WERI-Rb-1 (cell line): ENCODE data around the gene SHB.
A peak's percentile ranks its signal among the peaks of the same experiment; 100 is the strongest.

Experiments
- DNase-seq: peaks from one replicate; pipeline ENCODE4 v3.0.0-alpha.2; 2020
- H3K27ac ChIP-seq: fragments of 250-450 bp; sonication (Bioruptor Pico); 2 replicates; pipeline ENCODE4 v1.5.1; 2020; ENCODE audit warnings: mild to moderate bottlenecking, moderate library complexity
- H3K27me3 ChIP-seq: fragments of 250-450 bp; sonication (Bioruptor Pico); 2 replicates; pipeline ENCODE4 v1.5.1; 2021; ENCODE audit warnings: mild to moderate bottlenecking, low read depth, moderate library complexity; ENCODE audit not compliant: insufficient read depth, severe bottlenecking
- H3K36me3 ChIP-seq: fragments of 250-450 bp; sonication (Bioruptor Pico); 2 replicates; pipeline ENCODE4 v1.5.1; 2020; ENCODE audit warnings: mild to moderate bottlenecking, moderate library complexity
- H3K4me3 ChIP-seq: 2 replicates; pipeline ENCODE4 v1.5.1; 2011; ENCODE audit warnings: low read depth, mild to moderate bottlenecking, control low read depth, low read length
- H3K9me3 ChIP-seq: fragments of 250-450 bp; sonication (Bioruptor Pico); 2 replicates; pipeline ENCODE4 v1.5.1; 2021; ENCODE audit warnings: mild to moderate bottlenecking, moderate library complexity; ENCODE audit not compliant: severe bottlenecking
- TF ChIP-seq, protein P1 (sequence below): IDR thresholded peaks from 2 replicates; pipeline ENCODE4 v1.5.1; 2011; ENCODE audit warnings: low read depth, mild to moderate bottlenecking, control low read depth, inconsistent platforms, low read length

SHB gene

DNA sequence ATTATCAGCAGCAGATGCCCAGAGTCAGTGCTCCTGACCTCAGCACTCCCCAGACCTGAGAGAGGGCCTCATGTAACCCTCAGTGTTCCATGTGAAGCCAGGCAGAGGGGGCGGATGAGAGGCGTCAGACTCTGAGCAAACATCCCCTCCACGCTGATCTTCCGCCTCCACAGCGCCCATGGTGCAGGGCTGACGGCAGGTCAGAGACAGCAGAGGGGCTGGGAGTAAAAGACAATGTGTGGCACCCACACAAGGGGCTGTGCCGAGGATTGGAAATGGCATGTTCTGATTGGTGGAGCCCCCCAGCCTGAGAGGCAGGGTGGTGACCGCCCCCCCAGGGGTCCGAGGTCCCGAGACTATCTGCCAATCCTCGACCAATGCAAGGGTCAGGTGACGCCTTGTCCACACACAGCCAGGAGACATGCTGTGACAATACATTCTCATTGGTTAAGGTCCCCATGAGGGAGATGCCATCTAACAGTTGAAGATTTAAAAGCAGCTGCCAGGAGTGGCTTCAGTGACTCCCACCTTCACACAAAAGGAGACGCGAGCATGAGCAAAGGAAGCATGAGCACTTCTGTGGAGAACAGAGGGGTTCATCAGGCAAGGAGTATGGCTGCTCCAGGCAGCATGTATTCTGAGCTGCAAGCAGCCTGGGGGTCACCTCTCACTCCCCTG lies 145.8 kb downstream of the SHB start:
- Histone ChIP-seq H3K4me3 (no peak overlapping the region), H3K9me3 (no peaks in the 10 kb centered on the region), H3K27me3 (no peaks in the 10 kb centered on the region), H3K27ac (no peak overlapping the region), H3K36me3 (peaks cover 45% of the 10 kb centered on the region)
- peak; percentile 56 for DNase-seq
- TF ChIP-seq, protein P1, sequence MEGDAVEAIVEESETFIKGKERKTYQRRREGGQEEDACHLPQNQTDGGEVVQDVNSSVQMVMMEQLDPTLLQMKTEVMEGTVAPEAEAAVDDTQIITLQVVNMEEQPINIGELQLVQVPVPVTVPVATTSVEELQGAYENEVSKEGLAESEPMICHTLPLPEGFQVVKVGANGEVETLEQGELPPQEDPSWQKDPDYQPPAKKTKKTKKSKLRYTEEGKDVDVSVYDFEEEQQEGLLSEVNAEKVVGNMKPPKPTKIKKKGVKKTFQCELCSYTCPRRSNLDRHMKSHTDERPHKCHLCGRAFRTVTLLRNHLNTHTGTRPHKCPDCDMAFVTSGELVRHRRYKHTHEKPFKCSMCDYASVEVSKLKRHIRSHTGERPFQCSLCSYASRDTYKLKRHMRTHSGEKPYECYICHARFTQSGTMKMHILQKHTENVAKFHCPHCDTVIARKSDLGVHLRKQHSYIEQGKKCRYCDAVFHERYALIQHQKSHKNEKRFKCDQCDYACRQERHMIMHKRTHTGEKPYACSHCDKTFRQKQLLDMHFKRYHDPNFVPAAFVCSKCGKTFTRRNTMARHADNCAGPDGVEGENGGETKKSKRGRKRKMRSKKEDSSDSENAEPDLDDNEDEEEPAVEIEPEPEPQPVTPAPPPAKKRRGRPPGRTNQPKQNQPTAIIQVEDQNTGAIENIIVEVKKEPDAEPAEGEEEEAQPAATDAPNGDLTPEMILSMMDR: no peak

DNA sequence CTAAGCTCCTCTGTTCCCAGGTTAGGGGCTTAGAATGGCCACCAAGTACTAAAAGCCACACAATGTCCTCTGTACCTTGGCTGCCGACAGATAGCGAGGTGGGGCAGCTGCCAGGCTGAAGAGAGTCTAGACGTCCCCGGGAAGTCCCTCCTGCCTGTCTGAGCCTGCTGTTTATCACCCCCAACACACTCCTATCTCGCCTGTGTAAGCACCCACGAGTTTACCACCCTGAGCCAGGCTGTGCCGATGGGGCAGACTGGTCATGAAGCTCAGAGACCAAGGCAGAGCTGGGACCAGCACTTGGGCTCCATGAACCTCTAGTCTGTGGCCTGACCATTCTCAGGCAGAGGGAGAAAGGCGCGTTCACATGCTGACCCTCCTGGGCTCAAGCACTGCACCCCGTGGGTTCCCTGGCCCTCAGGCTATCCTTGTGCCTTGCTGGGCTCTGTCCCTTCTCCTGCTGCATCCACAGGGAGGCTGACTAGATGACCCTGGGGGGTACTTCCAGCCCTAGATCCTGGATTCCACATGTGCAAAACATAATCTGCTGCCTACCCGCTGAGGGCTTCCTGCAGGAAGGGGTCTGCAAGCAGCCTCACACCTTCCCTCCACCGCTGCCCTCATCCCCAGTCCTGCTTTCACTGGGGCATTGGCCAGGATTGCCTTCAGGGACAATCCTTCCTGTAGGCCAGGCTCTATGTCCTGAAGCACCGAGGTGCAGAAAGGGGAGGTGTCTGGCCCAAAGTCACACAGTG lies 146.5 kb downstream of the SHB start:
- TF ChIP-seq, protein P1: no peak

DNA sequence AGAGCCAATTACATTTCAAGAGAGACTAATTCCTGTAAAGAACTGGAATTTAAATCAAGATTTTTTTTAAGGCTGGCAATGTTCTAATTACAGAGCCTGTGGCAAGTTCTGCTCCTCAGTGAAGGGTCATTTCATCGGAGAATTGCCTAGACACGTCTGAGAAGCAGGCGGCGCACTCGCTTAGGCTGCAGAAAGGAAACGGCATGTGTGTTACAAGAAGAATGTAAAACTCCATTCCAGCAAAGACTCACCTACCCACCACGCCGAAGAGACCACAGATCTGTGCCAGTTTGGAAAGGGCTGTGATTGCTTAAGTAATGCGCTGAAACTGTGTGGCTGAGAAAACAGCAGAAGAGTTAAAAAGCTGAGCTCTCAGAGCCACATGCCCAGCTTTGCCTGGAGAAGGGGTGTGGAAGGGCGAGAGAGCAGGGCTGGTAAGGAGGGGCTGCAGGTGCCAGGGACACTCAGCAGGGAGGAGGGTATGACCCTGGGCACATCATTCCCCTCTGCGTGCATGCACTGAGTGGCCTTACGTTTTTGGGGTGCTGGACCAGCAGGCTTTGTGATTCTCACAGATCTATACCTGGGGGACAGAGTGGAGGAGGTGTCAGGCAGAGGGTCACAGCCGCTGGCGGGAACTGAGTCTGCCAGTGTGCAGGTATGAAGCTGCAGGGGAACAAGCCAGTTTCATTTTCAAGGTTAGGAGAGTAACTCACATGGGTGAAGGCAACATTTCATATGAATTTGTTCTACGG lies 147.3 kb downstream of the SHB start:
- no peak for DNase-seq
- Histone ChIP-seq H3K27ac (no peak overlapping the region), H3K9me3 (no peaks in the 10 kb centered on the region), H3K27me3 (no peaks in the 10 kb centered on the region), H3K36me3 (peaks cover 50% of the 10 kb centered on the region), H3K4me3 (no peak overlapping the region)
- TF ChIP-seq, protein P1: no peak

More for the DNA sequence above, 146.5 kb downstream of the SHB start:
- DNase-seq: no peak
- H3K9me3 ChIP-seq: no peaks in the 10 kb centered on the region
- no peaks in the 10 kb centered on the region for H3K27me3 ChIP-seq
- peaks cover 48% of the 10 kb centered on the region for H3K36me3 ChIP-seq
- no peak overlapping the region for H3K27ac ChIP-seq
- H3K4me3 ChIP-seq: no peak overlapping the region

DNA sequence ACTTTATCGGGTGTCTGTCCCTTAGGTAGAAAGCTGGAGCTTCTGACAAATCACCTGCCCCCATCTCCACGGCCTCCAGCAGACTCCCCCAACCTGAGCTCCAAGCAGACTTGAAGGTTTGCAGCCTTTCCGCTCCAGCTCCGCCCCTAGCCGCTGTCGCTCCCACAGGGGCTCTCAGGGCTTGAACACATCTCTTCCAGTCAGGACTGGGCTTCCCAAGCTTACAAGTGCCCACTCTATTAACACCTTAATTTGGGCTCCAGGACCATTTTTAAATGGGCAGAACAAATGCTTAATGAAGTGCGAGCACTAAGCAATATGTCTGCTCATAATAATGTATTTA lies 147.9 kb downstream of the SHB start:
- peaks cover 51% of the 10 kb centered on the region for H3K36me3 ChIP-seq
- H3K27me3 ChIP-seq: no peaks in the 10 kb centered on the region
- TF ChIP-seq, protein P1: no peak
- H3K27ac ChIP-seq: no peak overlapping the region
- H3K4me3 ChIP-seq: no peak overlapping the region
- no peaks in the 10 kb centered on the region for H3K9me3 ChIP-seq
- DNase-seq: no peak

DNA sequence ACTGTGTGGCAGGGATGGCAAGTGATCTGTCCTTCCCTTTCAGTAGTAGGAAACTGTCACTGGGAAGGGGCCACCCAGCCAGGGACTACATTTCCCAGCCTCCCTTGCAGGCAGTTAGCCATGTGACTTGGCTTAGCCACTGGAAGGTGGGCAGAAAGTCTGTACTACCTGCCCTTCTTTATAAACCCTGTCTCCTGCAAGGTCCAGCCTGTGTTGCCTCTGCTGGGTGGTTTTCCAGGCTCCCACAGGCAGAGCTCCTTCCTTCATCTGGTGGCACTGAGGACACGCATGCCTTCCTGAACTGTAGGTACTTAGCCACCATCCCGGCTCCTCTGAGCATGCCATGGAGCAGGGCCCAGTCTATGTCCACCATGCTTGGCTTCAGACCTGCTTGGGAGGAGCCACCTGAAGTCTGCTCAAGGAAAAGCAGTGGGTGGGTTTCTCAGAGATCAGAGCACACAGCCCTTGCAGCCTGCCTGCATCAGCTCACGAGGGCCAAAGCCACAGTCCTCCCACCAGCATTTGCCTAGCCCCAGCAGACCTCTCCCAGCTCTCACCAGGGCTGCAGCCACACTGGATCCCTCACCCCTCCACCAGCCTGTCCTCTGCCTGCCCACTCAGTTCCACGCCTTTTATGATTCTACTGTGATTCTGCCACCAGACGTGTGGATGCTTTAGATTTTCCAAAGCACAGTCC lies 148.4 kb downstream of the SHB start:
- H3K9me3 ChIP-seq: no peaks in the 10 kb centered on the region
- DNase-seq: no peak
- H3K27ac ChIP-seq: no peak overlapping the region
- TF ChIP-seq, protein P1: no peak
- H3K4me3 ChIP-seq: no peak overlapping the region
- no peaks in the 10 kb centered on the region for H3K27me3 ChIP-seq
- H3K36me3 ChIP-seq: peaks cover 51% of the 10 kb centered on the region
